Esophagus squamous epithelium (tissue), 4 donors: ENCODE results near the gene APC.

Experiments used
- CTCF ChIP-seq, 6 experiments: fragments of 450-650 bp in 4 of 6; fragments of 200-600 bp in 2 of 6; sonication (generic) in 2 of 6; IDR thresholded peaks; one replicate each; pipeline ENCODE4 v1.5.1; 2016 to 2019; ENCODE audit warnings: antibody characterized with exemption in 6 of 6, mild to moderate bottlenecking in 4 of 6, moderate library complexity in 4 of 6
- POLR2A ChIP-seq, 4 donors: fragments of 450-650 bp; IDR thresholded peaks; one replicate each; pipeline ENCODE4 v1.6.1; 2017; ENCODE audit warnings: antibody characterized with exemption in 4 of 4, mild to moderate bottlenecking in 4 of 4, moderate library complexity in 3 of 4

- TF ChIP-seq CTCF (IDR thresholded peaks at IDR 0.05) (no peak), POLR2A (IDR thresholded peaks at IDR 0.05) (no peak)
Measured at GRCh38 chr5:112696786-112697185, 40.9 kb upstream of the APC start.
